ENCODE measurements around the gene SPPL2B. TPM values are rescaled to one million over a fixed set of nuclear protein-coding genes. Genes with fewer than 3 reads are reported as not detected.

Gene SPPL2B
- total and polyA plus RNA-seq, 9 of the 15 experiments (the other 6 are each of a cell fraction or from before 2014, with no cell fraction given): 0.20 to 81.2 (median 15.1) TPM

DNA sequence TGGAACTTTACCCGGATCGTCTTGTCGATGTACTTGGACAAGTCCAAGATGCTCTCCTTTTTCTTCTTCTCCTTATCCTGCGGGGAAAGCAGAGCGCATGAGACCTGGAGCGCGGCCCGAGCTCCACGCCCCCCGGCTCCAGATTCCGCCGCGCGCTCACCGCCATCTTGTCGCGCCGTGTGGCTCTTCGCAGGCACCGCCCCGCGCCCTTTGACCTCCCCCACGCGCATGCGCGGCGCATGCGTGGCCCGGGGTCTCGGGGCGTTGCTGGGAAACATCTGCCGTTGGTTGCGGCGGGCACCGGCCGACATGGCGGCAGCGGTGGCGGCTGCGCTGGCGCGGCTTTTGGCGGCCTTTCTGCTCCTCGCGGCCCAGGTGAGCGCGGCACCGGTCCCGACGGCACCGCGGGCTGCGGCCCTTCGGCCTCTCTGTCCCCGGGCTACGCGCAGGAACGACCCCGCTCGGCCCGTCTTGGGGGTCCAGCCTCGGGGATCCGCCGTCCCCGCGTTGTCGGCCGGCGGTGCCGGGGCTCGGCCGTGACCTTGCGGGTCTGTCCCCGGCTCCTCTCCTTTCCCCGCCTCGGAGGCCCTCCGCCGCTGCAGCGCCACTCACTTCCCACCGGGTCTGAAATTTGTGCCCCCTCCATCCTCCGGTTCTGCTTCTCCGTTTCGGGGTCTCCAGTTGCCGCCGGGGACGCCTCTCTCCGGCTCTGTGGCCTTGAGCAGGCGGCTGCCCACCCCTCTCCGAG lies at the start of gene SPPL2B, which contains the start of gene LSM7 (continued):
- TF ChIP-seq ZSCAN32 (CRISPR knock-in tag; IDR thresholded peaks at IDR 0.05) (no peak), ZNF668 (CRISPR knock-in tag; IDR thresholded peaks at IDR 0.05) (no peak), SP2 (IDR thresholded peaks at IDR 0.05; ENCODE audit: extremely low read depth, low read depth, low read length, poor library complexity, severe bottlenecking) (no peak), THRAP3 (IDR thresholded peaks at IDR 0.05; ENCODE audit: borderline replicate concordance) (no peak), ZNF23 (CRISPR knock-in tag; IDR thresholded peaks at IDR 0.05) (no peak), ETV5 (CRISPR knock-in tag; IDR thresholded peaks at IDR 0.05; ENCODE audit: low read depth) (peak; percentile 48; the same call in 1 of the 2 replicates), SETDB1 (IDR thresholded peaks at IDR 0.05; ENCODE audit: low read length) (no peak), EZH2 (IDR thresholded peaks at IDR 0.05; ENCODE audit: borderline replicate concordance, low read depth, low read length) (no peak), ZNF324 (CRISPR knock-in tag; IDR thresholded peaks at IDR 0.05) (no peak), ZKSCAN1 (IDR thresholded peaks at IDR 0.05; ENCODE audit: low read depth, low read length) (no peak; the same call in 1 of the 2 replicates), ATF1 (CRISPR knock-in tag; IDR thresholded peaks at IDR 0.05) (no peak), ATF1 (tag; IDR thresholded peaks at IDR 0.05) (peak; percentile 65), CSDE1 (IDR thresholded peaks at IDR 0.05) (peak in 1 of 2 experiments; percentile 38; a peak in 1 of 4 replicates), CBX8 (IDR thresholded peaks at IDR 0.05; ENCODE audit: borderline replicate concordance, extremely low read depth, low read depth, low read length, poor library complexity, severe bottlenecking) (no peak), RBM39 (optimal IDR thresholded peaks at IDR 0.05; ENCODE audit: low read depth, low read length) (no peak), ARID2 (IDR thresholded peaks at IDR 0.05) (no peak), GTF2A2 (tag; IDR thresholded peaks at IDR 0.05) (no peak)
- TF ChIP-seq, protein P1, sequence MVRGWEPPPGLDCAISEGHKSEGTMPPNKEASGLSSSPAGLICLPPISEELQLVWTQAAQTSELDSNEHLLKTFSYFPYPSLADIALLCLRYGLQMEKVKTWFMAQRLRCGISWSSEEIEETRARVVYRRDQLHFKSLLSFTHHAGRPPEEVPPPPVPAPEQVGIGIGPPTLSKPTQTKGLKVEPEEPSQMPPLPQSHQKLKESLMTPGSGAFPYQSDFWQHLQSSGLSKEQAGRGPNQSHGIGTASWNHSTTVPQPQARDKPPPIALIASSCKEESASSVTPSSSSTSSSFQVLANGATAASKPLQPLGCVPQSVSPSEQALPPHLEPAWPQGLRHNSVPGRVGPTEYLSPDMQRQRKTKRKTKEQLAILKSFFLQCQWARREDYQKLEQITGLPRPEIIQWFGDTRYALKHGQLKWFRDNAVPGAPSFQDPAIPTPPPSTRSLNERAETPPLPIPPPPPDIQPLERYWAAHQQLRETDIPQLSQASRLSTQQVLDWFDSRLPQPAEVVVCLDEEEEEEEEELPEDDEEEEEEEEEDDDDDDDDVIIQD (CRISPR knock-in tag; IDR thresholded peaks at IDR 0.05): no peak
- TF ChIP-seq, protein P2, sequence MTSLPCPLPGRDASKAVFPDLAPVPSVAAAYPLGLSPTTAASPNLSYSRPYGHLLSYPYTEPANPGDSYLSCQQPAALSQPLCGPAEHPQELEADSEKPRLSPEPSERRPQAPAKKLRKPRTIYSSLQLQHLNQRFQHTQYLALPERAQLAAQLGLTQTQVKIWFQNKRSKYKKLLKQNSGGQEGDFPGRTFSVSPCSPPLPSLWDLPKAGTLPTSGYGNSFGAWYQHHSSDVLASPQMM (CRISPR knock-in tag; IDR thresholded peaks at IDR 0.05): no peak
- TF ChIP-seq, protein P3, sequence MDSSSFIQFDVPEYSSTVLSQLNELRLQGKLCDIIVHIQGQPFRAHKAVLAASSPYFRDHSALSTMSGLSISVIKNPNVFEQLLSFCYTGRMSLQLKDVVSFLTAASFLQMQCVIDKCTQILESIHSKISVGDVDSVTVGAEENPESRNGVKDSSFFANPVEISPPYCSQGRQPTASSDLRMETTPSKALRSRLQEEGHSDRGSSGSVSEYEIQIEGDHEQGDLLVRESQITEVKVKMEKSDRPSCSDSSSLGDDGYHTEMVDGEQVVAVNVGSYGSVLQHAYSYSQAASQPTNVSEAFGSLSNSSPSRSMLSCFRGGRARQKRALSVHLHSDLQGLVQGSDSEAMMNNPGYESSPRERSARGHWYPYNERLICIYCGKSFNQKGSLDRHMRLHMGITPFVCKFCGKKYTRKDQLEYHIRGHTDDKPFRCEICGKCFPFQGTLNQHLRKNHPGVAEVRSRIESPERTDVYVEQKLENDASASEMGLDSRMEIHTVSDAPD (CRISPR knock-in tag; IDR thresholded peaks at IDR 0.05): no peak
- TF ChIP-seq, protein P4, sequence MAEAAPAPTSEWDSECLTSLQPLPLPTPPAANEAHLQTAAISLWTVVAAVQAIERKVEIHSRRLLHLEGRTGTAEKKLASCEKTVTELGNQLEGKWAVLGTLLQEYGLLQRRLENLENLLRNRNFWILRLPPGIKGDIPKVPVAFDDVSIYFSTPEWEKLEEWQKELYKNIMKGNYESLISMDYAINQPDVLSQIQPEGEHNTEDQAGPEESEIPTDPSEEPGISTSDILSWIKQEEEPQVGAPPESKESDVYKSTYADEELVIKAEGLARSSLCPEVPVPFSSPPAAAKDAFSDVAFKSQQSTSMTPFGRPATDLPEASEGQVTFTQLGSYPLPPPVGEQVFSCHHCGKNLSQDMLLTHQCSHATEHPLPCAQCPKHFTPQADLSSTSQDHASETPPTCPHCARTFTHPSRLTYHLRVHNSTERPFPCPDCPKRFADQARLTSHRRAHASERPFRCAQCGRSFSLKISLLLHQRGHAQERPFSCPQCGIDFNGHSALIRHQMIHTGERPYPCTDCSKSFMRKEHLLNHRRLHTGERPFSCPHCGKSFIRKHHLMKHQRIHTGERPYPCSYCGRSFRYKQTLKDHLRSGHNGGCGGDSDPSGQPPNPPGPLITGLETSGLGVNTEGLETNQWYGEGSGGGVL (CRISPR knock-in tag; IDR thresholded peaks at IDR 0.05): no peak

Measured in K562 (cell line).